Chondrocyte (in vitro differentiated cells): ENCODE results near the gene MLXIP. TPM values are rescaled to one million over a fixed set of nuclear protein-coding genes. Genes with fewer than 3 reads are reported as not detected.
"Not testable (repeated sequence)": the region's sequence is repeated elsewhere in the genome, so short reads cannot be mapped to it uniquely, and the experiment has no call there.

Experiments used
- DNase-seq: peaks from one replicate; pipeline ENCODE4 v3.0.0; 2021; ENCODE audit warnings: mixed read lengths, low spot score
- H3K27ac Mint-ChIP-seq: one replicate; pipeline ENCODE4 v1.8.0; 2021; ENCODE audit warnings: mild to moderate bottlenecking, moderate library complexity, mixed read lengths; ENCODE audit not compliant: unreplicated experiment
- H3K27me3 Mint-ChIP-seq: 2 replicates; pipeline ENCODE4 v1.8.0; 2021; ENCODE audit warnings: low read depth, mixed read lengths
- H3K36me3 Mint-ChIP-seq: 2 replicates; pipeline ENCODE4 v1.8.0; 2021; ENCODE audit warnings: low read depth, mixed read lengths
- H3K4me1 Mint-ChIP-seq: 2 replicates; pipeline ENCODE4 v1.8.0; 2021; ENCODE audit warnings: low read depth, mild to moderate bottlenecking, mixed read lengths
- H3K4me3 Mint-ChIP-seq: one replicate; pipeline ENCODE4 v1.8.0; 2021; ENCODE audit warnings: mild to moderate bottlenecking, moderate library complexity, mixed read lengths; ENCODE audit not compliant: unreplicated experiment
- H3K9me3 Mint-ChIP-seq: 2 replicates; pipeline ENCODE4 v1.8.0; 2021; ENCODE audit warnings: low read depth, mixed read lengths
- total RNA-seq: library from RNA; stranded (reverse); gene quantifications from 3 replicates; pipeline ENCODE4 v1.2.1, GENCODE V29; 2021
- TF ChIP-seq, protein P1 (sequence below): fragments of 200-600 bp; sonication (generic); IDR thresholded peaks from 2 replicates; pipeline ENCODE4 v1.5.0; 2021; ENCODE audit warnings: antibody characterized with exemption, mild to moderate bottlenecking, moderate library complexity

Gene MLXIP
- total RNA-seq, 1 donor from 2014 or later = 61.7 TPM

DNA sequence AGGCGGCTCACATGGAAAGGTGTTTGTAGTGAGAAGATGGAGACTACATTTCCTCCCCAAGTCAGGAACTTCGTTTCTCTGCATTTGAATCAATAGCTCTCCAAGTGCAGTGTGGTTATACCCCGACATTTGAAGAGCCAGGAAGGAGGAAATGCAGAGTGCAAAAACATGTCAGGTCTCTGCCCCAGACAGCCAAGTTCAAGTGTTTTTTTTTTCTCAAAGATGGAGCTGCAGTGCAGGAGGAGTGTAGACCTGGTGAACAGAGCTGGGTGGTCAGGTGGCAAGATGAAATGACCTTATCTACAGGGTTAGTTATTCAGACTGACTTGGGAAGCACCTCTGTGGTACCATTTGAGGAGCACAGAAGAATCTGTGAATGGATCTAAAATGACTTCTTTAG is 21.3 kb downstream of the MLXIP start:
- peaks cover 51% of the 10 kb centered on the region for H3K4me1 Mint-ChIP-seq
- H3K27me3 Mint-ChIP-seq = no peaks in the 10 kb centered on the region
- H3K36me3 Mint-ChIP-seq = peaks cover 1% of the 10 kb centered on the region
- H3K9me3 Mint-ChIP-seq = peaks cover 2% of the 10 kb centered on the region
- H3K4me3 Mint-ChIP-seq = no peak overlapping the region
- DNase-seq = no peak
- no peak overlapping the region for H3K27ac Mint-ChIP-seq
- TF ChIP-seq, protein P1, sequence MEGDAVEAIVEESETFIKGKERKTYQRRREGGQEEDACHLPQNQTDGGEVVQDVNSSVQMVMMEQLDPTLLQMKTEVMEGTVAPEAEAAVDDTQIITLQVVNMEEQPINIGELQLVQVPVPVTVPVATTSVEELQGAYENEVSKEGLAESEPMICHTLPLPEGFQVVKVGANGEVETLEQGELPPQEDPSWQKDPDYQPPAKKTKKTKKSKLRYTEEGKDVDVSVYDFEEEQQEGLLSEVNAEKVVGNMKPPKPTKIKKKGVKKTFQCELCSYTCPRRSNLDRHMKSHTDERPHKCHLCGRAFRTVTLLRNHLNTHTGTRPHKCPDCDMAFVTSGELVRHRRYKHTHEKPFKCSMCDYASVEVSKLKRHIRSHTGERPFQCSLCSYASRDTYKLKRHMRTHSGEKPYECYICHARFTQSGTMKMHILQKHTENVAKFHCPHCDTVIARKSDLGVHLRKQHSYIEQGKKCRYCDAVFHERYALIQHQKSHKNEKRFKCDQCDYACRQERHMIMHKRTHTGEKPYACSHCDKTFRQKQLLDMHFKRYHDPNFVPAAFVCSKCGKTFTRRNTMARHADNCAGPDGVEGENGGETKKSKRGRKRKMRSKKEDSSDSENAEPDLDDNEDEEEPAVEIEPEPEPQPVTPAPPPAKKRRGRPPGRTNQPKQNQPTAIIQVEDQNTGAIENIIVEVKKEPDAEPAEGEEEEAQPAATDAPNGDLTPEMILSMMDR = no peak

DNA sequence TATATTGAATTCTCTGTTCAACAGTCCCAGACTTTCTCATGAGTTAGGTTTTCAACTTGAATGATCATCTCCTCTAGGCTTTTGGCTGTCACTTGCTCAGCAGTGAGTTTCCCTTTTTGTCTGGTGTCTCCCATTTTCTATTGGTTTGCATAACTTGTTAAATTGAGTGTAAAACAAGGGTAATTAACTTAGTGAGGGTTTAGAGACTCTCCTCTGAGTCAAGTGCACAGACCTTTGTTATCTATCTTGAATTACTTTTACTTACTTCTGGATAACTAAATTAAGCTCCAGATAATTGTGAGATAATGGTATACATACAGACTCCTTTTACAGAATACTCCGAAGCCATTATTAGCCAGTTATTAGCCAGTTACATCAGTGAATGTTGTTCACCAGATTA is 22.0 kb downstream of the MLXIP start:
- peaks cover 2% of the 10 kb centered on the region for H3K9me3 Mint-ChIP-seq
- H3K4me3 Mint-ChIP-seq = no peak overlapping the region
- no peak overlapping the region for H3K27ac Mint-ChIP-seq
- DNase-seq = no peak
- no peaks in the 10 kb centered on the region for H3K27me3 Mint-ChIP-seq
- peaks cover 1% of the 10 kb centered on the region for H3K36me3 Mint-ChIP-seq
- TF ChIP-seq, protein P1 = no peak
- peaks cover 52% of the 10 kb centered on the region for H3K4me1 Mint-ChIP-seq

DNA sequence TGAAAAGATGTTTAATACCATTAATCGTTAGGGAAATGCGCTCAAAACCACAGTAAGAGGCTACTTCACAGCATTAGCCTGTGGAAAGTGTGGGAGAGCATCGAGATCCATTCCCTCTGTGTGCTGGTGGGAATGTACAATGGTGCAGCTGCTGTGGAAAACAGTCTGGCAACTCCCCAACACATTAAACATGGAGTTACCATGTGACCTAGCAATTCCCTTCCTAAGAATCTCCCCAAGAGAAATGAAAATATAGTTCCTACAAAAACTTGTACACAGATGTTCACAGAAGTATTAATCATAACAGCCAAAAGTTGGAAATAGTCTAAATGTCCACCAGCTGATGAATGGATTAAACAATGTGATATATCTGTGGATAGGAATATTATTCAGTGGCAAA is 23.8 kb downstream of the MLXIP start:
- TF ChIP-seq, protein P1 = no peak
- DNase-seq = no peak
- H3K36me3 Mint-ChIP-seq = peaks cover 3% of the 10 kb centered on the region
- no peaks in the 10 kb centered on the region for H3K27me3 Mint-ChIP-seq
- peaks cover 52% of the 10 kb centered on the region for H3K4me1 Mint-ChIP-seq
- H3K27ac Mint-ChIP-seq = no peak overlapping the region
- no peak overlapping the region for H3K4me3 Mint-ChIP-seq
- H3K9me3 Mint-ChIP-seq = peaks cover 2% of the 10 kb centered on the region

DNA sequence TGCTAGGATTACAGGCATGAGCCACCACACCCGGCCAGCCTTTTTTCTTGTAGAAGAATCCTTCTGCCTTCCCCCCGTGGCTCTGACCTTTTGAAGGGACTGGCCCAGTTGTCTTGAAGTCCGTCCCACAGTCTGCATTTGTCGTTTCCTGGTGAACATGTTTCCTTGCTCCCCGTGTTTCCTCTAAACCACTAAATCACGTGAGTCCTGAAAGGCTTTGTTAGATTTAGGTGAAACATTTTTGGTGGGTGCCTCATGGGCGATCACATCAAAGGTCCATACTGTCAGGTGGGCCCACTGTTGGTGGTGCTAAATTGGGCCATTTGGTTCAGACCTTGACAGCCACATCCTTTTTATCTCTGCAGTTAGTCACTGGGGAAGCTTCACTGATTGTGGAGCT is 26.3 kb downstream of the MLXIP start:
- peaks cover 2% of the 10 kb centered on the region for H3K9me3 Mint-ChIP-seq
- no peak overlapping the region for H3K4me3 Mint-ChIP-seq
- peaks cover 52% of the 10 kb centered on the region for H3K4me1 Mint-ChIP-seq
- no peak for DNase-seq
- TF ChIP-seq, protein P1 = no peak
- no peak overlapping the region for H3K27ac Mint-ChIP-seq
- H3K36me3 Mint-ChIP-seq = peaks cover 3% of the 10 kb centered on the region
- no peaks in the 10 kb centered on the region for H3K27me3 Mint-ChIP-seq

DNA sequence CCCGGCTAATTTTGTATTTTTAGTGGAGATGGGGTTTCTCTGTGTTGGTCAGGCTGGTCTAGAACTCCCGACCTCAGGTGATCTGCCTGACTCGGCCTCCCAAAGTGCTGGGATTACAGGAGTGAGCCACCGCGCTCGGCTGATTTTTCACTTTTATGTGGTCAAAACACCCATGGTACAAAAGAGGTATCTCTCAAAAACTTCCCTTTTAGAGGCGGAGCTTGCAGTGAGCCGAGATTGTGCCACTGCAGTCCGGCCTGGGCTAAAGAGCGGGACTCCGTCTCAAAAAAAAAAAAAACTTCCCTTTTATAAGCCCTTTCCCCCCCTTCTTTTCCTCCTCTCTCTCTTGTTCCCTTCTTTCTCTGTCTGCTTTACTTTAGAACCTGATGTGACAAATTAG is 26.9 kb downstream of the MLXIP start:
- not testable (repeated sequence) for H3K27me3 Mint-ChIP-seq, H3K9me3 Mint-ChIP-seq, H3K4me3 Mint-ChIP-seq, DNase-seq, H3K27ac Mint-ChIP-seq, H3K36me3 Mint-ChIP-seq
- peaks cover 48% of the 10 kb centered on the region for H3K4me1 Mint-ChIP-seq

DNA sequence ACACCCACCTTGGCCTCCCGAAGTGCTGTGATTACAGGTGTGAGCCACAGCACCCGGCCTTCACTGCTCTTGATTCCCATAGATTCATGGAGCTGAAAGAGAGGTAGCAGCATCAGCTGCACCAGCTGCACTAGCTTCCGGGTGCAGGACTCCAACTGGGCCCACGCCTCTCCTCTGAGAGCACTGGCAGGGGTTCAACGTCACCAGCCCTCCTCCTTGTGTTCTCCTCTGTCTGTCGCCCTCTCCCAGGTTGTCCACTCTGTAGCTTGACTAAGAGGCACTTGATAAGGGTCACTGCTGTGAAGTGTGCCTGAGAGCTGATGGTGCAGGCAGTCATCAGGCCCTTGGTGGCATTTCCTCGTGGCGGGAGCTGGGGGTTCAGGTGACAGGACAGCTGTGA is 28.3 kb downstream of the MLXIP start:
- TF ChIP-seq, protein P1 = no peak
- no peak for DNase-seq
- H3K27ac Mint-ChIP-seq = peak overlapping the region; percentile 84
- H3K36me3 Mint-ChIP-seq = peaks cover 3% of the 10 kb centered on the region
- no peaks in the 10 kb centered on the region for H3K27me3 Mint-ChIP-seq
- peaks cover 2% of the 10 kb centered on the region for H3K9me3 Mint-ChIP-seq
- H3K4me1 Mint-ChIP-seq = peaks cover 49% of the 10 kb centered on the region
- no peak overlapping the region for H3K4me3 Mint-ChIP-seq
